Mammary epithelial cell (primary cell): Measurements from ENCODE around the gene DHX15.

Source experiments
- CTCF ChIP-seq, 2 donors: IDR thresholded peaks in 1 of 2; conservative IDR thresholded peaks in 1 of 2; 2 replicates each; pipeline ENCODE4 v1.5.1; 2011 to 2012; ENCODE audit warnings: inconsistent platforms in 2 of 2, low read length in 2 of 2, mild to moderate bottlenecking in 2 of 2, control low read depth in 1 of 2, low read depth in 1 of 2; ENCODE audit not compliant: insufficient read depth in 1 of 2; ENCODE audit errors: extremely low read depth in 1 of 2
- EZH2 ChIP-seq: IDR thresholded peaks from 2 replicates; pipeline ENCODE4 v1.6.1; 2012; ENCODE audit warnings: low read length, inconsistent platforms, borderline replicate concordance

- TF ChIP-seq CTCF (conservative IDR thresholded peaks at IDR 0.05 in 1 of 2, IDR thresholded peaks at IDR 0.05 in 1 of 2; ENCODE audit: extremely low read depth in 1 of 2, insufficient read depth in 1 of 2, low read depth in 1 of 2, low read length in 2 of 2) (no peak), EZH2 (no peak)
Measured at GRCh38 chr4:24613502-24613901, 29.1 kb upstream of the DHX15 start.
